Hypothalamus (tissue), 51 donors: Measurements from ENCODE around the gene EIF3I.

ENCODE experiments used
- DNase-seq, 51 donors: peaks; one replicate each; lab custom pipeline; 2025; lab: John Stamatoyannopoulos, UW

The EIF3I gene

GRCh38 chr1:32228771-32229170 is 6.6 kb downstream of the EIF3I start:
- DNase-seq = no peak

GRCh38 chr1:32231843-32232432 is 9.7 kb downstream of the EIF3I start:
- DNase-seq = no peak

- DNase-seq = no peak
Measured at GRCh38 chr1:32232558-32233304, 10.5 kb downstream of the EIF3I start.

- DNase-seq = no peak
Measured at GRCh38 chr1:32234792-32235191, 12.6 kb downstream of the EIF3I start.

- DNase-seq = peak in 4 of 51 donors; percentile 4 to 16 (median 8)
Measured at GRCh38 chr1:32239337-32239736, 17.1 kb downstream of the EIF3I start.

GRCh38 chr1:32239790-32240139 is 17.6 kb downstream of the EIF3I start:
- DNase-seq = peak in 7 of 51 donors; percentile 8 to 43 (median 32)

- peak in 45 of 51 donors; percentile 8 to 81 (median 50) for DNase-seq
Measured at GRCh38 chr1:32240140-32240951, 18.1 kb downstream of the EIF3I start.

- peak in 43 of 51 donors; percentile 11 to 79 (median 51) for DNase-seq
Measured at GRCh38 chr1:32241001-32241763, 19.0 kb downstream of the EIF3I start.

GRCh38 chr1:32242341-32242851 is 20.2 kb downstream of the EIF3I start:
- peak in 31 of 51 donors; percentile 5 to 72 (median 24) for DNase-seq

- DNase-seq = no peak
Measured at GRCh38 chr1:32246888-32247273, 24.7 kb downstream of the EIF3I start, which contains the start of gene FAM167B. TSS of gene FAM167B (plus strand) at chr1:32247222. CDS start at chr1:32247422, 200 bp downstream.

- no peak for DNase-seq
Measured at GRCh38 chr1:32247452-32247851, 25.2 kb downstream of the EIF3I start.

GRCh38 chr1:32247983-32248889 is 26.0 kb downstream of the EIF3I start:
- DNase-seq = peak in 25 of 51 donors; percentile 2 to 59 (median 14)

- DNase-seq = peak in 1 of 51 donors; percentile 8
Measured at GRCh38 chr1:32249831-32250525, 27.8 kb downstream of the EIF3I start.

- DNase-seq = no peak
Measured at GRCh38 chr1:32250893-32251716, 28.9 kb downstream of the EIF3I start, which contains the start of gene LCK. TSS of gene LCK (plus strand) at chr1:32251265. CDS start at chr1:32274330, 23,065 bp downstream.

- no peak for DNase-seq
Measured at GRCh38 chr1:32255072-32256071, 33.2 kb downstream of the EIF3I start.

- DNase-seq = no peak
Measured at GRCh38 chr1:32256473-32257226, 34.4 kb downstream of the EIF3I start.
